Loucy (cell line): ENCODE measurements around the gene PAX7.

Experiments
- CTCF ChIP-seq: fragments of 200-600 bp; sonication (generic); conservative IDR thresholded peaks from 2 replicates; pipeline ENCODE4 v1.5.1; 2014; ENCODE audit warnings: mild to moderate bottlenecking, antibody characterized with exemption, low read length
- EZH2phosphoT487 ChIP-seq: fragments of 200-600 bp; IDR thresholded peaks from 2 replicates; pipeline ENCODE4 v1.6.1; 2018; ENCODE audit warnings: antibody characterized with exemption, mild to moderate bottlenecking, moderate library complexity, borderline replicate concordance

- no peak for TF ChIP-seq CTCF
- no peak for TF ChIP-seq EZH2phosphoT487
Observed at GRCh38 chr1:18614069-18614735, 16.4 kb upstream of the PAX7 start.
